ENCODE data around the gene DISP2. TPM values are rescaled to one million over a fixed set of nuclear protein-coding genes. Genes with fewer than 3 reads are reported as not detected.

The DISP2 gene
- total and polyA plus RNA-seq, 9 of the 15 experiments (the other 6 are each of a cell fraction or from before 2014, with no cell fraction given) = 0.06 to 0.89 (median 0.15) TPM; not detected in 1

DNA sequence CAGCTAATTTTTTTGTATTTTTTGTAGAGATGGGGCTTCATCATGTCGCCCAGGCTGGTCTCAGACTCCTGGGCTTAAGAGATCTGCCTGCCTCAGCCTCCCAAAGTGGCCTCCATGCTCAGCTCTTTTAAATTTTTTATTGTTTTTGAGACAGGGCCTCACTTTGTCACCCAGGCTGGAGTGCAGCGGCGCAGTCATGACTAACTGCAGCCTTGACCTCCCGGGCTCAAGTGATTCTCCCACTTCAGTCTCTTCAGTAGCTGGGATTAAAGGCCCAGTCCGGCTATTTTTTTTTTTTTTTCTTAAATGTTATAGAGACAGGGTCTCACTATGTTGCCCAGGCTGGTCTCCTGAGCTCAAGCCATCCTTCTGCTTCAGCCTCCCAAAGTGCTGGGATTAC is 67.7 kb downstream of the DISP2 start (continued):
- no peak for TF ChIP-seq ARID4B (CRISPR knock-in tag; IDR thresholded peaks at IDR 0.05)
- no peak for TF ChIP-seq SREBF2 (CRISPR knock-in tag; IDR thresholded peaks at IDR 0.05)
- TF ChIP-seq ZNF444 (CRISPR knock-in tag; IDR thresholded peaks at IDR 0.05) = no peak

- intact Hi-C loops (cut with micrococcal nuclease) (no loop called here), in situ Hi-C loops (cut with MboI) (loop anchor here (10.0 kb wide), 2 partner anchors 212 to 372 kb away; no protein-coding TSS in a partner anchor)
- no TSS peak for BruUV-seq (replicated peaks)
- Histone ChIP-seq H3K36me3 (ENCODE audit: control insufficient read depth, insufficient read depth, low read length) (no peaks in the 10 kb centered on the region), H4K20me1 (replicated peaks; ENCODE audit: control insufficient read depth, insufficient read depth, low read length) (no peaks in the 10 kb centered on the region), H3K79me2 (ENCODE audit: control insufficient read depth, insufficient read depth, low read length) (no peaks in the 10 kb centered on the region), H3K27ac (ENCODE audit: extremely low read depth, low read depth, low read length) (no peak overlapping the region), H3K4me3 (no peak overlapping the region), H3K9ac (ENCODE audit: insufficient read depth in 1 of 2, low read depth in 2 of 2, low read length in 2 of 2) (peak overlapping the region in 1 of 2 experiments; percentile 84; a peak in 2 of 4 replicates), H3K9me3 (replicated peaks; ENCODE audit: control insufficient read depth, insufficient read depth, low read depth, low read length) (no peaks in the 10 kb centered on the region), H3K4me2 (ENCODE audit: insufficient read depth, low read length) (peak overlapping the region; percentile 54), H3K9me1 (ENCODE audit: control insufficient read depth, insufficient read depth, low read length) (no peaks in the 10 kb centered on the region), H3K27me3 (ENCODE audit: control insufficient read depth in 2 of 2, insufficient read depth in 2 of 2, low read length in 2 of 2) (no peaks in the 10 kb centered on the region), H2AFZ (ENCODE audit: low read depth, low read length) (peak overlapping the region; percentile 73), H3K4me1 (replicated peaks in 1 of 2; ENCODE audit: control insufficient read depth in 2 of 2, insufficient read depth in 2 of 2, low read length in 2 of 2) (peaks cover 25 to 32% of the 10 kb centered on the region in 2 experiments; a peak in 4 of 5 replicates)
- peak; percentile 86 for ATAC-seq
- CTCF ChIA-PET (ENCODE audit: low intra/inter-chr PET ratio) = no interaction called here
- FAIRE-seq = peak; percentile 95
- WGBS (ENCODE audit: insufficient coverage, low coverage, missing lambda C conversion rate) = 3% methylated on average over 9 of the region's 9 CpGs
- POLR2A ChIA-PET = interaction anchor here (0.6 to 3.7 kb wide), 3 partner anchors 8 to 77 kb away, joined by 3 to 16 read pairs (median 4); no protein-coding TSS in a partner anchor
- DNase-seq (ENCODE audit: extremely low read depth in 1 of 4, low spot score in 3 of 4) = peak; percentile 63 to 93 (median 78)
- no peak for TF ChIP-seq ZNF780A (CRISPR knock-in tag; IDR thresholded peaks at IDR 0.05)
- TF ChIP-seq, protein P1, sequence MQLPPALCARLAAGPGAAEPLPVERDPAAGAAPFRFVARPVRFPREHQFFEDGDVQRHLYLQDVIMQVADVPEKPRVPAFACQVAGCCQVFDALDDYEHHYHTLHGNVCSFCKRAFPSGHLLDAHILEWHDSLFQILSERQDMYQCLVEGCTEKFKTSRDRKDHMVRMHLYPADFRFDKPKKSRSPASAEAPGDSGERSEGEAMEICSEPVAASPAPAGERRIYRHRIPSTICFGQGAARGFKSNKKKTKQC (CRISPR knock-in tag; IDR thresholded peaks at IDR 0.05) = no peak
- no peak for TF ChIP-seq RBM25 (IDR thresholded peaks at IDR 0.05; ENCODE audit: low read depth, low read length, severe bottlenecking)
- no peak for TF ChIP-seq ZNF197 (CRISPR knock-in tag; IDR thresholded peaks at IDR 0.05; ENCODE audit: low read depth)
- TF ChIP-seq BDP1 (IDR thresholded peaks at IDR 0.05; ENCODE audit: insufficient read depth, insufficient read length) = no peak
- no peak for TF ChIP-seq HMG20A (CRISPR knock-in tag; conservative IDR thresholded peaks at IDR 0.05)
- TF ChIP-seq DMBX1 (CRISPR knock-in tag; IDR thresholded peaks at IDR 0.05; ENCODE audit: borderline replicate concordance) = no peak
- TF ChIP-seq MYC (IDR thresholded peaks at IDR 0.05; ENCODE audit: low read depth, low read length) = peak; percentile 79
- no peak for TF ChIP-seq MYC (CRISPR knock-in tag; IDR thresholded peaks at IDR 0.05; ENCODE audit: borderline replicate concordance, low read depth)
- TF ChIP-seq NR1H2 (CRISPR knock-in tag; IDR thresholded peaks at IDR 0.05) = no peak
- TF ChIP-seq MEF2A (IDR thresholded peaks at IDR 0.05; ENCODE audit: control insufficient read depth, low read depth, low read length) = no peak
These were observed 69.2 kb downstream of the DISP2 start for GRCh38 chr15:40427188-40427587.

Data from K562 (cell line).